Measurements from ENCODE around the gene SINHCAF.
"Not testable (repeated sequence)": the region's sequence is repeated elsewhere in the genome, so short reads cannot be mapped to it uniquely, and the experiment has no call there.

The SINHCAF gene, protein sequence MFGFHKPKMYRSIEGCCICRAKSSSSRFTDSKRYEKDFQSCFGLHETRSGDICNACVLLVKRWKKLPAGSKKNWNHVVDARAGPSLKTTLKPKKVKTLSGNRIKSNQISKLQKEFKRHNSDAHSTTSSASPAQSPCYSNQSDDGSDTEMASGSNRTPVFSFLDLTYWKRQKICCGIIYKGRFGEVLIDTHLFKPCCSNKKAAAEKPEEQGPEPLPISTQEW

DNA sequence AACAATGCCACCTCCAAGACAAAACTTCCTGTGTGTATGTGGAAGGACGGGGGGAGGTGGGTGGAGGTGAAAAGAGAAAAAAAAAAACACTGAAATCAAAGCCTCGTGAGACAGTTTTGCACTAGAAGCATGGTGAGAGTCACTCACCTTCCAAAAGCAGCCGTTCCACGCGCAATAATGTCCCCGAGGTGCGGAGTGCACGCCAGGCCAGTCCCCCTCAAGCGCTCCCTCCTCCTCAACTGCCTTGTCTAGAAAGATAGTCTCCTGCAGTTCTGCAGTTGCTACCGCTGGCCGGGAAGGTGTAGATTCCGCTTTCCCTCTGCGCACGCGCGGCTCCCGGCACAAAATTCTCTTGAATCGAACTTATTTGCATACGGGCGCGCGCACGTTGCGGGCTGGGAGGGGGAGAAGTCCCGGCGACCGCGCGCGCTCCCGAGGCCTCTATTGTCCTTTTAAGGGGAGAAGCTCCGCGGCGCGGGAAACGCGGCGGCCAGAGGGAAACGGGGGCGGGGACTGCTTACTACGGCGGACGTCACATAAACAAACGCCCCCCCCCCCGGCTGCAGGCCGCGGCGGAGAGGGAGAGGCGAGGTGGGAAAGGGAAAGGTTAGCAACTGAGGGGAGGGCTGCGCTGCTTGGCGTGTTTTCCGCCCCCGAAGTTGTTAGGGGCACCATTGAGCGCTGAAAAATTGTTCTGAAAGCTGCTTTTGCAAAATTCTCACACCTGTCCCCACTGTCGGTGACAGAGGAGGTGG is at the start of gene SINHCAF:
SINHCAF (minus strand) TSS at position 274 of the 755 bp plus-strand sequence. CDS start 27,946 bp downstream, outside the sequence.
- peak; percentile 99 for DNase-seq

- DNase-seq = not testable (repeated sequence)
Measured at GRCh38 chr12:31375422-31375821, 49.5 kb upstream of the SINHCAF start.

DNA sequence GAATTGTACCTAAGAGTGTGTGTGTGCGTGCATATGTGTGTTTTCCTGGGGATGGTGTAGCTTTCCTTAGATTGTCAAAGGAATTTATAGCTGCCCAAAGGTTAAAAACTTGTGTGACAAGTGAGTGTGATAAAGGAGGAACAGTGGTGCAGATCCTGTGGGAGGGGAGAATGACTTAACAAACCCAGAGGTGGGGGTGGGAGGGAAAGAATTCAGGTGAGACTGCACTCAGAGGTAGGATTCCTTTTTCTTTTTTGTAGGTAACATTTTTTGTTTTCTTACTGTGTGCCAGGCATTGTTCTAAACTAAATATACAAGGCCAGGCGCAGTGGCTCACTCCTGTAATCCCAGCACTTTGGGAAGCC is 45.3 kb upstream of the SINHCAF start:
- no peak for DNase-seq

DNA sequence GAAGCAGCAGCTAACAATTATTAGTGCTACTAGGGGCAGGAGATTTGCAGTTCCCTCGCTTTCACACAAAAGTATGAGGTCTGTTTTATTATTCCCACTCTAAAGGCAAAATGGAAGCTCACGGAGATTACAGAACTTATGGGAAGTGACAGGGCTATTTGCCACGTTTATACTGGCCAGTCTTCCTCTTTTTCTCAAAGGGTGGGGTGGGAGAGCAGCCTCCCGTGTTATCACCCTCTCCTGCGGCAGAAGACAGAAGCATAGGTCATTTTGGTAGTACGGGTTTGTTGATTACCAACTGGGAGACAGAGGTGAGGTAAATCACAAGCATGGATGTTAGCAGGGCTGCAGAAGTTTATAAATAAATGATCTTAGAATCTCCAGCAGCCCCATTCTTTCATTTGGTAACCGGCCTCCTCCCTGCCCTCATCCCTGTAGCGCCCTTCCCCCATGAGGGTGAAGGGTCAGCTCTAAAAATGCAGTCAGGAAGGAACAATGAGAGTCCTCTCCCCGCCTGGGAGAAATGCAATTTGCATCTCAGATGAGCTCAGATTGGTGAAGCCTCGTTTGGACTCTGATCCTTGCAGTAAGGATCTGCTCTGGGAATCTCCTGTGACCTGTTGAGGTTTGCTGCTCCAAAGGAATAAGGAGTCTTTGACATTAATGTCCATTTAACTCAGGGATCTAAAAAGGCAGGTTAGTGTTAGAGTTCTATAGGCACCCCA is 44.7 kb upstream of the SINHCAF start:
- no peak for DNase-seq

- DNase-seq = no peak
Measured at GRCh38 chr12:31369712-31370521, 44.0 kb upstream of the SINHCAF start.

GRCh38 chr12:31368666-31369361 is 42.9 kb upstream of the SINHCAF start:
- DNase-seq = no peak

DNA sequence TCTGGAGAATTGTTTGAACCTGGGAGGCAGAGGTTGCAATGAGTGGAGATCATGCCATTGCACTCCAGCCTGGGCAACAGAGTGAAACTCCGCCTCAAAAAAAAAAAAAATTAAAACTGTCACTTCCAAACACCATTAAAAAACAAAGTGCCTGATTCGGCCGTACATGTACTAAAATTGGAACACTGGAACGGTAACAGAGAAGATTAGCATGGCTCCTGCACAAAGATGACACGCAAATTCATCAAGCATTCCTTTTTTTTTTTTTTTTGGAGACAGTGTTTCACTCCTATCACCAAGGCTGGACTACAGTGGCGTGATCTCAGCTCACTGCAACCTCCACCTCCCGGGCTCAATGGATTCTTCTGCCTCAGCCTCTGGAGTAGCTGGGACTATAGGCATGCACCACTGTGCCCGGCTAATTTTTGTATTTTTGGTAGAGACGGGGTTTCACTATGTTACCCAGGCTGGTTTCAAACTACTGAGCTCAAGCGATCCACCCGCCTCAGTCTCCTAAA is 40.2 kb upstream of the SINHCAF start:
- no peak for DNase-seq

GRCh38 chr12:31363831-31364230 is 37.9 kb upstream of the SINHCAF start:
- no peak for DNase-seq

GRCh38 chr12:31363416-31363809 is 37.5 kb upstream of the SINHCAF start:
- no peak for DNase-seq

- DNase-seq = no peak
Measured at GRCh38 chr12:31362759-31363415, 36.9 kb upstream of the SINHCAF start.

GRCh38 chr12:31362115-31362758 is 36.3 kb upstream of the SINHCAF start:
- DNase-seq = no peak

GRCh38 chr12:31361730-31362114 is 35.8 kb upstream of the SINHCAF start:
- no peak for DNase-seq

GRCh38 chr12:31355747-31356107 is 29.8 kb upstream of the SINHCAF start:
- DNase-seq = no peak

GRCh38 chr12:31353750-31354708 is 28.1 kb upstream of the SINHCAF start:
- DNase-seq = no peak

DNA sequence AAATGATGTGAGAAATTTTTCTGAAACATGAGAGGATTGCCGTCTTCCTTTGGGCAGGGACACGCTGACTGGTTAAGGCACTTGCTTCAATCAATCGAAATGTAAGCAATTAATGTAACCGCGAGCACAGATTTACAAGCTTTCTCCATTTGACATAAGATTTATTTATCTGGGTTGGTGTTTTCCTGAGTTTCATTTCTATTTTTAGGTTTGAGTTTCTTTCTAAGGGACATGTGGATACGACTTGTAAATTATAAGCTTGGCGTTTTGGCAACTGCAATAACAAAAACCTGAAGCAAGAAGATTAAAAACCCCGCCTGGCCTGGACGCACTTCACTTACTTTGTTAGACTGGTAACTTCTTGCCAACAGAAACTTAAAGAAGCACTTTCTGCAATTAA is 20.3 kb upstream of the SINHCAF start:
- no peak for DNase-seq

DNA sequence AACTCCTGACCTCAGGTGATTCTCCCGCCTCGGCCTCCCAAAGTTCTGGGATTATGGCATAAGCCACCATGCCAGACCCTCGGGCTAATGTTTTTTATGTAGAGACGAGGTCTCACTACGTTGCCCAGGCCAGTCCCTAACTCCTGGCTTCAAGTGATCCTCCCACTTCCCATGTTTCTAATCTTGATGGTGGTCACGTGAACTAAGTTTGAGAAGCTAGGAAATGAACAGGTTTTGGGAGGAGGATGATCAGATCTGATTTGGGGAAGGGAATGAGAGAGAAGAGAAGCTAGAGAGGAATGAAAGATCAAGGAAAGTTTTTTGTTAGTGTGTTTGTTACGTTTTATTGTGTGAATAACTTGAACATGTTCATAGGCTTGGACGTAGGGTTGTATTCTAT is 17.2 kb upstream of the SINHCAF start:
- DNase-seq = no peak

DNA sequence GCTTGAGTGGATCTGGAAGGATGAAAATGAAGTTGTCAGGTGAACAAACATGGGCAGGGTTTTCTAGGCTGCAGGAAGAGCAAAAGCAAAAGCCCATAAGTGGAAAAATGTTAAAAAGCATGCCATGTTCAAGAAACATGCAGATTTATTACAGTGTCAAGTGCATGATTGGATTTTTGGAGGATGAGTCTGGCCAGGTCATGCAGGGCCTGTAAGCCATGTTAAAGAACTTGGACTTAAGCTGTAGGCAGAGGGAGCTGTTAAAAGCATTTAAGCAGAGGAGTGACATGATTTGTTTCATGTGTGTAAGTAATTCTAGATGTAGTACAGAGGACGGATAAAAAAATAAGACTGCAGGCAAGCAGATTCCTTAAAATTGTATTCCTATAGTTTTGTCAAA is 16.3 kb upstream of the SINHCAF start:
- DNase-seq = no peak

- DNase-seq = no peak
Measured at GRCh38 chr12:31339831-31340622, 14.1 kb upstream of the SINHCAF start.

- no peak for DNase-seq
Measured at GRCh38 chr12:31337952-31338351, 12.0 kb upstream of the SINHCAF start.

Measured in NCI-H1048 (cell line).